Stimulated activated CD8-positive, alpha-beta memory T cell treated with anti-CD3 and anti-CD28 coated beads, Interleukin-15, amount 100 ng/mL, for 1 hour (primary cell): ENCODE data around the gene PPAT.

ENCODE experiments used
- DNase-seq: peaks from one replicate; pipeline ENCODE4 v3.0.0-alpha.2; 2020; ENCODE audit warnings: low read depth

PPAT gene

DNA sequence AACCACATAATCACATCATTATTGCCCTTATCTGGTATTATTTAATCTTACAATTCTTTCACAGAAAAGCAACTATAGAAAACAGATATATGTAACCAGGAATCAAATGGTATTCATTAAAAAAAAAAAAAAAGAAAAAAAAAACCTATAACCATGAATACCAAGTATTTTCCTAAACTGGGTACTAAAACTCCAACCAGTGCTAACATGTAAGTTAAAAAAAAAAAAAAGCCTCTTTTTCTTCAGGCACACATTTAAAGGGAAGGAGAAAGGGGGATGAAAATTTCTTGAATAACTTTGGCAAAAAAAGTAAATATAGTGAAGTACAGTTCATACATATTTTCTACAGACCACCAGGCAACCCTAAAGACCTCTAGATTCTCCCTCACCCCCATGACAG, 2.1 kb downstream of the PPAT start:
- DNase-seq, result no peak

DNA sequence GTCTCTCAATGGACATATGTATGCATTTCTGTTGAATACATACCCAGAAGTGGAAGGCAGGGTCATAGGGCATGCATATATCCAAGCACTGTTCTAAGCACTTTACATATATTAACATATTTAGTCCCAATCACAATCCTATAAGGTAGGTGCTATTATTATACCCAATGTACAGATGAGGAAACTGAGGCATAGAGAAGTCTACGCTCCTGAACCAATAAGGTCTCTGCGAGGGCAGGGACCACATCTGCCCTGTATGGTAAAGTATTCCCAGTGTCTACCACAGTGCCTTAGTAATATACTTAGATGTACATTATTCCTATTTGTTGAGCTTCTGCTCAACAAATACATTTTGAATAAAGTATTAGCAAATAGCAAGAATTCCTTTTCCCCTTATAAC, 5.2 kb downstream of the PPAT start:
- DNase-seq, result no peak

GRCh38 chr4:56427179-56427578, 8.2 kb downstream of the PPAT start:
- no peak for DNase-seq

- DNase-seq, result no peak
Measured at GRCh38 chr4:56426273-56426672, 9.1 kb downstream of the PPAT start.

DNA sequence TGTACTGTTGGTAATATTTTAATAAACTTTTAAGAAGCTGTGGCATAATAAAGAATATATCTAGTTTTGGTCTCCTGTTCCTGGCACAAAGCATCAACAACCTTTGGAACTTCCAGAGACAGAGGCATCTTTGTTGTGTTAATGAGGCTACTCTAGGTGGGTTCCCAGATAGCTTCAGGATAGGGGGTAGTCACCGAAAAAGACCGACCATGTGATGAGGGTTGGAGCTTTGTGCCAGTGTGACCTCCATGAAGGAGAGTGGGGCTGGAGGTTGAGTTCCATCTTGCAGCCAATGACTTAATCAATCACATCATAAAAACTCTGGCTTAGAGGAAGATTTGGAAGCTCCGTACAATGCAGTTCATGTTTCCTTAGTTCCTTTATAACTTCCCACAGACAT, 9.9 kb downstream of the PPAT start:
- DNase-seq, result no peak

DNA sequence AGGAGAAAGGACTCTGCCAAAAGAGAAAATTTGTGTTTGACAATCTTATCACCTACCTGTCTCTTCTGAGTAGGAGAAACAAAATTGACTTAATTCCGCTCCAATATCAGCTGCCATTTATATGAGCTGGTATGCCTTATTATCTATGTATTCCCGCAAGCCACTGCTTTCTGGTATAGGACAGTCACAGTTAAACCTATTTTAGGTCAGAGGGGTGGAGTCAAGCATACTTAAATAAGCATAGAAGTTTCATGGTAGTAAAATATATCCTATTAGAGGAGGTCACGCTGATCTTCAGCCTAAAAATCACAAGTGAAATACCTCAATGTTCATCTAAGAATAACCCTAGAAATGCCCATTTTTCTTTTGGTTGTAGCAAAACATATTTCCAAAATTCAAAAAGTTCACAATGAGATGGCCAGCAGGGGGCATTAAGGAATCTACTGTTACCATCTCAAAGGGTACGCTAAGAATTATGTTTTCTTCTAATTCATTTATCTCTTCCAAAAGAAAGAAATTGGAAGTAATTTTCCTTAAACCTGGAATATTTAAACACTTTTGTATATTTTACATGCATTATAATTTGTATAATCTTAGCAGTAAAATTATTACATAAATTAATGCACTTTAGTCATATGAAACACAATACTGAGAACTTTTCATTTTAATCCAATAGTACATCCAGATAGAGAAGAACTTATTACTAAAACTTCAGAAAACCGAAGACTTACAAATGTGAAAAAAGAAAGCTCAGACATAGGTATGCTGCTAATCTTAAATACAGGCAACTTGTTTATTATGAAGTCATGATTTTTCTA, 10.5 kb downstream of the PPAT start:
- DNase-seq, result peak; percentile 26

DNA sequence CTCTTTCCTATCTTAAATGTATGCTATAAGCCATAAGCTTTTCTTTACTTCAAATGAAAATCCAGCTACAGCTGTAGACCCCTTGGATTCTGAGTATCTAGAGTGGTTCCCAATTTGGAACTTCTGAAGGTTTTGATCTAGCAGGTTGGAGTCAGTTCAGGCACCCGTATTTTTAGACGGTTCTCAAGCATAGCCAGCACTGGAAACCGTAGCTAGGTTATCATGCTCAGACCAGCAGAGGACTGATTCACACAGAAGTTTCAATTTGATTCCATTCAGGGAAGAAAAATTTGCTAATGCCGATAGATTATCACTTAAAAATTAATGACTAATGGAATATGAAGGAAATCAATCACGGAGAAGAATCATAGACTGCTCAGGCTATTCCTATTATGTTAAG, 11.2 kb downstream of the PPAT start:
- no peak for DNase-seq

DNA sequence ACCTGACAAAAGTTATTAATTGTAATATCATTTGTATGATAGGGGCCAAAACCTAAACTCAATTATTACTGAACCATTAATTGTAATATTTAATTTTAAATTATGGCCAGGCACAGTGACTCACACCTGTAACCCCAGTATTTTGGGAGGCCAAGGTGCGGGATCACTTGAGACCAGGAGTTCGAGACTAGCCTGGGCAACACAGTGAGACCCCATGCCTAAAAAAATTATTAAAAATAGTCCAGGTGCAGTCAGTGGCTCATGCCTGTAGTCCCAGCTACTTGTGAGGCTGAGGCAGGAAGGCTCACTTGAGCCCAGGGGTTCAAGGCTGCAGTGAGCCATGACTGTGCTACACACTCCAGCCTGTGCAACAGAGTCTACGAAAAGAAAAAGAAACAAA, 18.0 kb downstream of the PPAT start:
- DNase-seq, result no peak

- no peak for DNase-seq
Measured at GRCh38 chr4:56416349-56416748, 19.1 kb downstream of the PPAT start.

DNA sequence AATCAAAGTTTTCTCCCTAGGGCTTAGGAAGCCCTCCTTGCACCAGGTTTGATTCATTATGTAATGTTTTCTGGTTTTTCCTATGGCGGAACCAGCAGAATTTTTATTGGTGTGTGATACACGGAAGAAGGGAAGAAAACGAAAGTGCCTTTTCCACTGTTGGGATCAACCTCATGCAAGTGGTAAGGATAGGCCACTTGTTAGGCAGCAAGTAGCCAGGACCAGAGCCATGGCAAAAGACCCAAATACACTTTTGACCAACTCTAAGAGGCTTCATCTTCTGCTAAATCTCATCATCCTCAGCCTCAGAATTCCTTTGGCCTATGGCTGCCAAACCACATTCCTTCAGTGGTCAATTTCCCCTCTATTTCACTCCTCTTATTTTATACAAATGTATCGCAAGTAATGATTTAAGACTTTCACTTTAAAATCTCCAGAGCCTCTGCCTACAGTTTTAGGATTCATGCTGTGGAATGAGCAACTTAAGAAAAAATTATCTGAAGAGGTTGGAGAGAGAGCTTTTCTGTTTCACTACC, 21.2 kb downstream of the PPAT start:
- DNase-seq, result no peak

DNA sequence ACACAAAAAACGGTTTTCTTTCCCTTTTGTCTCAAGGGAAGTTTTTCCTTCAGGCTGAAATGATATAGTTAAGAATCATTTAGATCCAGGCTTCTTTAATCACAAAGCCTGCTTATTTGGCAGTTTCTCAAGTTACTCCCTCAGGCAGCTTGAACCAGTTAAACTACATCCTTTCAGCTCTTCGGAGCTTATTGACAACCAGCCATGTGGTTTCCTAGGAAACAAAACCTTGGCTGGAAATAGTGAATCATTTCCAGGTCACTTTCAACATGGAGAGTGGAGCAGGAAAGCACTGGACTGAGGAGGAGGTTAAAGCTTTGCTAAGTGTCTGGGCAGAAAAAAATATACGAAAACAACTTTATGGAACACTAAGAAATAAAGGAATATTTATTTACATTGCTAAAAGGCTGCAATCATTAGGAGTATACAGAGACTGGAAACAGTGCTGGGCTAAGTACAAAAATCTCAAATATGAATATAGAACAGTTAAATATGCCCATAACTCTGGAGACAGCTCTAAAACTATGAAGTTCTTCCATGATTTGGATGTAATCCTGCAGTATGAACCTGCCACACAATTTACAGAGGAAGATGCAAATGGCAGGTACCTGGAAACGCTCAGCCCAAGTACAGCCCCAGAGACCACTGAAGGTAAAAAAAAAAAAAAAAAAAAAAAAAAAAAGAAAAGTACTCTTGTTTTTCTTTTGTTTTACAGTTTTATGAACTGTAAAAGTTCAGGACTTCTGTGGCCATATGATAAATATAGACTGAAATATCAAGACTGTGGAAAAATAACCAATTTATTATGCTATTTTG, 25.0 kb downstream of the PPAT start:
- DNase-seq, result no peak

GRCh38 chr4:56409511-56410090, 25.8 kb downstream of the PPAT start:
- no peak for DNase-seq

DNA sequence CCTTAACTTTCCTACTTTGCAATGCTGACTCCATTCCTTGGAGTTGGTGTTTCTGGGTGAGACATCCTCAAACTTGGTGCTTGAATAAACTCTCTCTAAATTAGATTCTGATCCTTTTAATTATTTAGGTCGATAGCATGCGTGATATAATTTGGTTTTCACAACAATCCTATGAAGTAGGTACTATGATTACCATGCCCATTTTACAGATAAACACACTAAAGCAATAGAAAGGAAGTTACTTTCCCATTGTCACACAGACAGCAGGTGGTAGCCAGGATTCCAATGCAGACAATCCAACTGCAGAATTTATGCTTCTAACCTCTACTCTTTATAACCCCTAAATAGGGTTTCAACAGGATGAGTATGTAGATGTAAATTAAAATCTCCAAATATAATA, 26.4 kb downstream of the PPAT start:
- DNase-seq, result no peak

DNA sequence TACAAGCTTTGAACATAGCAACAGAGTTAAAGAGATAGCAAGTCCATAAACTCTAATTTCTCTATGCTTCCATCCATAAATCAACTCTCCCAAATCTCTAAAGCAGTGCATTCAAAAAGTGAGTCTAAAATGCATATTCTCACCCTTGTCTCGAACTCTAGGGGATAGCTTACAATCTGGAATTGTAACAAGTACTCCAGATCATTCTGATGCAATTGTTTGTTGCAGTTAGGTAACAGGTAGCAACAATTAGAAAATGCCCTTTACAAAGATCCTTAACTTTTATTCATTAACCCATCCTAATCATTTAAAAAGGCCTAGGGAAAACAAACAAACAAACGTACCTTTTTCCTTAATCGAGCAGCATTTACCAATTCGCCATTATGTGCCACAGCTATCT, 29.3 kb downstream of the PPAT start:
- no peak for DNase-seq

DNA sequence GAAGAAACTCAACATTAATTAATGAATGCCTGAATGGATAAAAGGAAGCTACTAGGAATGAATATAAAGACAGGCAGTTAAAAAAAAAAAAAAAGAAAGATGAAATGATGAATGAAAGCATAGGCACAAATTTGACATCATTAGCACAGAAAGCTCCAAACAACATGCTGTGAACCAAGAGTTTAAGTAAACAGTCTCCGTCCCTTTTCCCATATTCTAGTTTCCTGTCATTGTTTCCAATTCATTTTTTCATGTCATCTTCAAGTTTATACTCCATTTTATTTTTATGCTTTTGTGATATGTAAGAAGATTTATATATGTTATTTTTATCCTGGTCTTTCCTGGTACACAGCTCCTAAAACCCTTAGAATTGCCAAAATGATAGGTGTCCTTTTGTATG, 30.4 kb downstream of the PPAT start:
- no peak for DNase-seq

GRCh38 chr4:56400560-56400959, 34.9 kb downstream of the PPAT start:
- no peak for DNase-seq

DNA sequence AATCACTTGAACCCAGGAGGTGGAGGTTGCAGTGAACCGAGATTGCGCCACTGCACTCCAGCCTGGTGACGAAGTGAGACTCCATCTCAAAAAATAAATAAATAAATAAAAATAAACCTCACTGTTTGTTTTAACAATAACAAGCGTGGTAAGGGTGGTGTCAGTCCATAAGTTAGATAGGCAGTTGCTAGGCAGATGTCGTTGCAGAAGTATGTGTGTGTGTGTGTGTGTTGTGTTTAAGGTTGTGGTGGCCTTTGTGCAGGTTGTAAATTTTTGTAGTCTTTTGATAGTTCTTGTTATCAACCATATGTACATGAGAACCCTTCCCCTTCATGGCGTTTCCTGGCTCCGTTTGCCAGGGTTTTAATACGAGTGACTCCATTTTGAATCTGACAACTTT, 44.1 kb downstream of the PPAT start:
- DNase-seq, result no peak

GRCh38 chr4:56389558-56389957, 45.9 kb downstream of the PPAT start:
- no peak for DNase-seq

GRCh38 chr4:56388306-56388705, 47.1 kb downstream of the PPAT start:
- no peak for DNase-seq

- peak; percentile 94 for DNase-seq
Measured at GRCh38 chr4:56387023-56388001, 48.1 kb downstream of the PPAT start, which contains the start of gene AASDH. Gene AASDH (minus strand): TSS chr4:56387491. CDS start chr4:56384299, 3,192 bp downstream.

- DNase-seq, result no peak
Measured at GRCh38 chr4:56386091-56386490, 49.3 kb downstream of the PPAT start.

DNA sequence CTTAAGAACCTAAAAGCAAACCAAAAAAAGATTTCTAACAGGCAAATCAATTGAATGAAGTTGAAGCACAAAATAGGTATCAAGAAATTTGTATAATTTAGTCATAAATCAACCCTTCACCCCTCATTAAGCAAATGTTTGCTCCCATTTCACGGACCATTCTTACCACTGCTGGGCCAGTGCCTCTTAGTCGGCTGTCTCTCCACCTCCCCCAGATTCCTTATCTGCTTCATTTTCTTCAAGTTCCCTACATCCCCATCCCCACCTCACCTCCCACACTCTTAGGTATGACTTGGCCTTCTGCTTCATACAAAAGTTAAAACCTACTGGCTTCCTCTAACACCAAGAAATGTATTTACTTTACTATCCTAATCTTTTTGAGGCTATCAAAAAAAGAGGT, 60.0 kb downstream of the PPAT start:
- no peak for DNase-seq
